ENCODE measurements around the gene DAPK2.

GRCh38 chr15:63974021-63974420, 72.3 kb downstream of the DAPK2 start:
- no peak for TF ChIP-seq CTCF (IDR thresholded peaks at IDR 0.05; ENCODE audit: borderline replicate concordance, extremely low read depth, low read length, poor library complexity, severe bottlenecking)
- no peak for TF ChIP-seq EZH2 (IDR thresholded peaks at IDR 0.05; ENCODE audit: borderline replicate concordance, low read depth, low read length, severe bottlenecking)
